SK-N-SH treated with all-trans-retinoic acid at 6 μM for 48 hours (cell line): ENCODE results near the gene MMP2.

Experiments
- ATAC-seq: fragments of 200-7000 bp; cut with Tn5 transposase; 3 replicates; pipeline ENCODE4 v1.9.1; 2020; ENCODE audit warnings: mild to moderate bottlenecking, moderate library complexity
- ARNTL ChIP-seq: fragments of 450-650 bp; formaldehyde crosslinking; IDR thresholded peaks from 2 replicates; pipeline ENCODE4 v1.5.0; 2020; ENCODE audit warnings: low read depth, mild to moderate bottlenecking, moderate library complexity, borderline replicate concordance
- CSDC2 ChIP-seq: fragments of 250-450 bp; sonication (Bioruptor Pico); IDR thresholded peaks from 2 replicates; pipeline ENCODE4 v1.5.0; 2020; ENCODE audit warnings: mild to moderate bottlenecking, moderate library complexity
- ESRRG ChIP-seq: fragments of 250-450 bp; sonication (Bioruptor Pico); IDR thresholded peaks from 2 replicates; pipeline ENCODE4 v1.6.1; 2021; ENCODE audit warnings: mild to moderate bottlenecking
- GLIS3 ChIP-seq: fragments of 250-450 bp; sonication (Bioruptor Pico); IDR thresholded peaks from 2 replicates; pipeline ENCODE4 v1.5.0; 2020; ENCODE audit warnings: mild to moderate bottlenecking, moderate library complexity
- ISL1 ChIP-seq: fragments of 250-450 bp; sonication (Bioruptor Pico); IDR thresholded peaks from 2 replicates; pipeline ENCODE4 v2.1.2; 2022; ENCODE audit warnings: mild to moderate bottlenecking, moderate library complexity
- OSR1 ChIP-seq: fragments of 250-450 bp; sonication (Bioruptor Pico); IDR thresholded peaks from 2 replicates; pipeline ENCODE4 v1.8.0; 2022; ENCODE audit warnings: moderate library complexity, mild to moderate bottlenecking, inconsistent platforms
- PPARA ChIP-seq: fragments of 250-450 bp; sonication (Bioruptor Pico); IDR thresholded peaks from 2 replicates; pipeline ENCODE4 v1.5.0; 2020; ENCODE audit warnings: mild to moderate bottlenecking, borderline replicate concordance
- RARB ChIP-seq: fragments of 250-450 bp; sonication (Bioruptor Pico); IDR thresholded peaks from 2 replicates; pipeline ENCODE4 v1.8.0; 2021; ENCODE audit warnings: mild to moderate bottlenecking, moderate library complexity
- SNAI2 ChIP-seq: fragments of 250-450 bp; sonication (Bioruptor Pico); IDR thresholded peaks from 2 replicates; pipeline ENCODE4 v1.5.0; 2020; ENCODE audit warnings: mild to moderate bottlenecking, moderate library complexity
- TCF4 ChIP-seq: fragments of 250-450 bp; sonication (Bioruptor Pico); IDR thresholded peaks from 2 replicates; pipeline ENCODE4 v1.8.0; 2021; ENCODE audit warnings: mild to moderate bottlenecking, moderate library complexity, borderline replicate concordance
- TOX ChIP-seq: fragments of 250-450 bp; sonication (Bioruptor Pico); IDR thresholded peaks from 2 replicates; pipeline ENCODE4 v1.8.0; 2021; ENCODE audit warnings: mild to moderate bottlenecking, moderate library complexity, borderline replicate concordance
- ZC3H10 ChIP-seq: fragments of 250-450 bp; sonication (Bioruptor Pico); IDR thresholded peaks from 2 replicates; pipeline ENCODE4 v1.5.1; 2021; ENCODE audit warnings: mild to moderate bottlenecking, moderate library complexity
- ZFP3 ChIP-seq: fragments of 250-450 bp; sonication (Bioruptor Pico); IDR thresholded peaks from 2 replicates; pipeline ENCODE4 v1.5.0; 2020; ENCODE audit warnings: mild to moderate bottlenecking, moderate library complexity
- ZFP30 ChIP-seq: fragments of 450-650 bp; formaldehyde crosslinking; IDR thresholded peaks from 2 replicates; pipeline ENCODE4 v1.5.0; 2022; ENCODE audit warnings: mild to moderate bottlenecking, moderate library complexity
- ZNF565 ChIP-seq: fragments of 450-650 bp; formaldehyde crosslinking; conservative IDR thresholded peaks from 2 replicates; pipeline ENCODE4 v1.5.0; 2020; ENCODE audit warnings: low read depth, mild to moderate bottlenecking, moderate library complexity
- ZNF70 ChIP-seq: fragments of 450-650 bp; formaldehyde crosslinking; IDR thresholded peaks from 2 replicates; pipeline ENCODE4 v1.5.0; 2020; ENCODE audit warnings: mild to moderate bottlenecking, moderate library complexity
- ZNF8 ChIP-seq: fragments of 450-650 bp; formaldehyde crosslinking; IDR thresholded peaks from 2 replicates; pipeline ENCODE4 v1.5.0; 2020; ENCODE audit warnings: mild to moderate bottlenecking, moderate library complexity
- TF ChIP-seq, protein P1 (sequence below): fragments of 250-450 bp; sonication (Bioruptor Pico); IDR thresholded peaks from 2 replicates; pipeline ENCODE4 v1.8.0; 2021; ENCODE audit warnings: low read depth, mild to moderate bottlenecking, moderate library complexity, borderline replicate concordance
- TF ChIP-seq, protein P2 (sequence below): fragments of 250-450 bp; sonication (Bioruptor Pico); IDR thresholded peaks from 2 replicates; pipeline ENCODE4 v1.5.0; 2020; ENCODE audit warnings: mild to moderate bottlenecking, moderate library complexity
- TF ChIP-seq, protein P3 (sequence below): fragments of 250-450 bp; sonication (Bioruptor Pico); IDR thresholded peaks from 2 replicates; pipeline ENCODE4 v1.5.1; 2020; ENCODE audit warnings: low read depth, mild to moderate bottlenecking, moderate library complexity
- TF ChIP-seq, protein P4 (sequence below): fragments of 250-450 bp; sonication (Bioruptor Pico); IDR thresholded peaks from 2 replicates; pipeline ENCODE4 v1.5.1; 2021; ENCODE audit warnings: mild to moderate bottlenecking, moderate library complexity

MMP2 gene

DNA sequence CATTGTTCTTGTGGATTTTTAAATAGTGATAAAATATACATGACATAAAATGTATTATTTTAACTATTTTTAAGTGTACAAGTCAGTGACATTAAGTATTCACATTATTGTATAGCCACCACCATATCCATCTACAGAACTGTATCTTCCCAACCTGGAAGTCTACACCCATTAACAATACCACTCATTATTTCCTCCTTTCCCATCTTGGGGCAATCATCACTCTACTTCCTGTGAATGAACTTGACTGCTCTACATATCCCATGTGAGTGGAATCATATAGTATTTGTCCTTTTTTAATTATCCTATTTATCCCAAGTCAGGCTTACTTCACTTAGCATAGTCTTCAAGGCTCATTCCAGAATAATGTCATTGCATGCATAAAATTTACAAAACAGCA is 40.7 kb upstream of the MMP2 start:
- no peak for ATAC-seq
- TF ChIP-seq TOX (CRISPR knock-in tag) (no peak), ARNTL (CRISPR knock-in tag) (no peak), ZC3H10 (CRISPR knock-in tag) (no peak), ZNF8 (no peak), CSDC2 (CRISPR knock-in tag) (no peak), PPARA (no peak), ZFP3 (CRISPR knock-in tag) (no peak), ZFP30 (CRISPR knock-in tag) (no peak), OSR1 (CRISPR knock-in tag) (no peak), ZNF565 (CRISPR knock-in tag) (no peak), GLIS3 (CRISPR knock-in tag) (no peak), ISL1 (CRISPR knock-in tag) (no peak), ZNF70 (CRISPR knock-in tag) (no peak)
- TF ChIP-seq, protein P1, sequence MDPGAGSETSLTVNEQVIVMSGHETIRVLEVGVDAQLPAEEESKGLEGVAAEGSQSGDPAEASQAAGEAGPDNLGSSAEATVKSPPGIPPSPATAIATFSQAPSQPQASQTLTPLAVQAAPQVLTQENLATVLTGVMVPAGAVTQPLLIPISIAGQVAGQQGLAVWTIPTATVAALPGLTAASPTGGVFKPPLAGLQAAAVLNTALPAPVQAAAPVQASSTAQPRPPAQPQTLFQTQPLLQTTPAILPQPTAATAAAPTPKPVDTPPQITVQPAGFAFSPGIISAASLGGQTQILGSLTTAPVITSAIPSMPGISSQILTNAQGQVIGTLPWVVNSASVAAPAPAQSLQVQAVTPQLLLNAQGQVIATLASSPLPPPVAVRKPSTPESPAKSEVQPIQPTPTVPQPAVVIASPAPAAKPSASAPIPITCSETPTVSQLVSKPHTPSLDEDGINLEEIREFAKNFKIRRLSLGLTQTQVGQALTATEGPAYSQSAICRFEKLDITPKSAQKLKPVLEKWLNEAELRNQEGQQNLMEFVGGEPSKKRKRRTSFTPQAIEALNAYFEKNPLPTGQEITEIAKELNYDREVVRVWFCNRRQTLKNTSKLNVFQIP (CRISPR knock-in tag): no peak
- TF ChIP-seq, protein P2, sequence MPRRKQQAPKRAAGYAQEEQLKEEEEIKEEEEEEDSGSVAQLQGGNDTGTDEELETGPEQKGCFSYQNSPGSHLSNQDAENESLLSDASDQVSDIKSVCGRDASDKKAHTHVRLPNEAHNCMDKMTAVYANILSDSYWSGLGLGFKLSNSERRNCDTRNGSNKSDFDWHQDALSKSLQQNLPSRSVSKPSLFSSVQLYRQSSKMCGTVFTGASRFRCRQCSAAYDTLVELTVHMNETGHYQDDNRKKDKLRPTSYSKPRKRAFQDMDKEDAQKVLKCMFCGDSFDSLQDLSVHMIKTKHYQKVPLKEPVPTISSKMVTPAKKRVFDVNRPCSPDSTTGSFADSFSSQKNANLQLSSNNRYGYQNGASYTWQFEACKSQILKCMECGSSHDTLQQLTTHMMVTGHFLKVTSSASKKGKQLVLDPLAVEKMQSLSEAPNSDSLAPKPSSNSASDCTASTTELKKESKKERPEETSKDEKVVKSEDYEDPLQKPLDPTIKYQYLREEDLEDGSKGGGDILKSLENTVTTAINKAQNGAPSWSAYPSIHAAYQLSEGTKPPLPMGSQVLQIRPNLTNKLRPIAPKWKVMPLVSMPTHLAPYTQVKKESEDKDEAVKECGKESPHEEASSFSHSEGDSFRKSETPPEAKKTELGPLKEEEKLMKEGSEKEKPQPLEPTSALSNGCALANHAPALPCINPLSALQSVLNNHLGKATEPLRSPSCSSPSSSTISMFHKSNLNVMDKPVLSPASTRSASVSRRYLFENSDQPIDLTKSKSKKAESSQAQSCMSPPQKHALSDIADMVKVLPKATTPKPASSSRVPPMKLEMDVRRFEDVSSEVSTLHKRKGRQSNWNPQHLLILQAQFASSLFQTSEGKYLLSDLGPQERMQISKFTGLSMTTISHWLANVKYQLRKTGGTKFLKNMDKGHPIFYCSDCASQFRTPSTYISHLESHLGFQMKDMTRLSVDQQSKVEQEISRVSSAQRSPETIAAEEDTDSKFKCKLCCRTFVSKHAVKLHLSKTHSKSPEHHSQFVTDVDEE (CRISPR knock-in tag): no peak
- TF ChIP-seq, protein P3, sequence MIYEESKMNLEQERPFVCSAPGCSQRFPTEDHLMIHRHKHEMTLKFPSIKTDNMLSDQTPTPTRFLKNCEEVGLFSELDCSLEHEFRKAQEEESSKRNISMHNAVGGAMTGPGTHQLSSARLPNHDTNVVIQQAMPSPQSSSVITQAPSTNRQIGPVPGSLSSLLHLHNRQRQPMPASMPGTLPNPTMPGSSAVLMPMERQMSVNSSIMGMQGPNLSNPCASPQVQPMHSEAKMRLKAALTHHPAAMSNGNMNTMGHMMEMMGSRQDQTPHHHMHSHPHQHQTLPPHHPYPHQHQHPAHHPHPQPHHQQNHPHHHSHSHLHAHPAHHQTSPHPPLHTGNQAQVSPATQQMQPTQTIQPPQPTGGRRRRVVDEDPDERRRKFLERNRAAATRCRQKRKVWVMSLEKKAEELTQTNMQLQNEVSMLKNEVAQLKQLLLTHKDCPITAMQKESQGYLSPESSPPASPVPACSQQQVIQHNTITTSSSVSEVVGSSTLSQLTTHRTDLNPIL (CRISPR knock-in tag): no peak

DNA sequence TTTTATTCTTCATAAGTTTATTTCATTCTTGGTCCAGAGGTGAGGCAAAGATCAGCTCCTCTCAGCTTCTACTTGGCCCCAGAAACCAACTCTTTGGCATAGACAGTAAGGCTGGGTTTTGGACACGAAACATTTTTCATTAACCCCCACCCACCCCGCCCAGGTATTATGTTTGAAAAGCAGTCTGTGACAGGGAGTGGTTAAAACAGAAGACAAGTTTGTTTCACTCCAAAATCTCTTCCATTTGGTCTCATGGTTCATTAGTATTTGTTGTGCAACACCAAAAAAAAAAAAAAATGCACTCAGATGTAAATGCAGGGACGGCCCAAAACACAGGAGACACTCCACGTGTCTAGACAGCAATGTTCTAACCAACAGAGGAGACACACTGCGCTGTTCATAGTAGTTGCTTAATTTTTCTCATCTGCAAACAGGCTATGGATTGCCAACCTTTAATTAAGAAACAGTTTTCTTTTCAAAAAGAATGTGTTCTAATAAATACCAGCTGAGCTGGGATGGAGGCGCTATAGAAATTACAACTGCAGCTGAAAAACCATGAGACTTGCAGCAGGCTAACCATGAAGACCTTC is 39.8 kb upstream of the MMP2 start:
- TF ChIP-seq SNAI2: no peak
- TF ChIP-seq, protein P4, sequence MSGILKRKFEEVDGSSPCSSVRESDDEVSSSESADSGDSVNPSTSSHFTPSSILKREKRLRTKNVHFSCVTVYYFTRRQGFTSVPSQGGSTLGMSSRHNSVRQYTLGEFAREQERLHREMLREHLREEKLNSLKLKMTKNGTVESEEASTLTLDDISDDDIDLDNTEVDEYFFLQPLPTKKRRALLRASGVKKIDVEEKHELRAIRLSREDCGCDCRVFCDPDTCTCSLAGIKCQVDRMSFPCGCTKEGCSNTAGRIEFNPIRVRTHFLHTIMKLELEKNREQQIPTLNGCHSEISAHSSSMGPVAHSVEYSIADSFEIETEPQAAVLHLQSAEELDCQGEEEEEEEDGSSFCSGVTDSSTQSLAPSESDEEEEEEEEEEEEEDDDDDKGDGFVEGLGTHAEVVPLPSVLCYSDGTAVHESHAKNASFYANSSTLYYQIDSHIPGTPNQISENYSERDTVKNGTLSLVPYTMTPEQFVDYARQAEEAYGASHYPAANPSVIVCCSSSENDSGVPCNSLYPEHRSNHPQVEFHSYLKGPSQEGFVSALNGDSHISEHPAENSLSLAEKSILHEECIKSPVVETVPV (CRISPR knock-in tag): no peak
- TF ChIP-seq TOX (CRISPR knock-in tag): no peak
- no peak for TF ChIP-seq RARB (CRISPR knock-in tag)
- TF ChIP-seq ISL1 (CRISPR knock-in tag): no peak
- TF ChIP-seq, all 23 proteins: peak for 0
- no peak for ATAC-seq

DNA sequence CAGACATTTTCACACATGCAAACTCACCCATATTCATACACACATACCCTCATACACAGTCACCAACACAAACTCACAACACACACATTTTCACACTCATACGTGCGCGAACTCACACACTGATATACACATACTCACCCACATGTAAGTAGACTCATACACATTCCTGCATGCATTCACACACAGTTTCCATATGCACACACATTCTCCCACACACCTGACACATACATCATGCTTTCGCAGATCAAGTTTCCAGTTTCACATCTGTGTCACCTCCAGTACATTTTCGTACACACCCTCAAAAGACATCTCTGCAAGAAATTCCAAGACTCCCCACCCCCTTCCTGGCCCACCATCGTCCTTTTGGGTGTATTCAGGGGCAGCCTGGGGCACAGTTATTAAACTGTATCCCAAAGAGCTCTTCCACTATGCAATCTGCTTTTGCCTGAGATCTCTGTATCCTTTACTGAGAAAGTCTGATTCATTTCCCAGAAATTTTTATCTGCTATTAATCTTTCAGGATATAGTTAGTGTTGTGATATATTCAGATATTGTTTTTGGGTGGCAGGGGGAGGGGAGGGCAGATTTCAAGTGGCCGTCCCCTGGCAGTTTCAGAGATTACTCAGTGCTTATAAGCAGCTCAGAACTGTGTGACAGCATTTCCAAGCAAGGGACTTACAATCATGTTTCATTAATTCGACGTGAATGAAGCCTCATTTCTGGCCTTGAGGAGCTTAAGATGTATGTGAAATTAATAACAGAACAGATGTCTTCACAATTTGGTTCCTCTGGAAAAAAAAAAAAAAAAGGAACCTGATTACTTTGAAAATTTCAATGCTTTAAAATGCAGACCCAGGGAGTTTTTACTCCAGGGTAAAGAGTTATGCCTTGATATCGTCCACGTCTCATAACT is 35.3 kb upstream of the MMP2 start:
- ATAC-seq: no peak

More for the DNA sequence above, 35.3 kb upstream of the MMP2 start:
- TF ChIP-seq TOX (CRISPR knock-in tag) (no peak), TCF4 (CRISPR knock-in tag) (no peak), ISL1 (CRISPR knock-in tag) (no peak), ARNTL (CRISPR knock-in tag) (no peak), GLIS3 (CRISPR knock-in tag) (no peak), PPARA (no peak), ESRRG (CRISPR knock-in tag) (no peak)
- TF ChIP-seq, protein P3 (CRISPR knock-in tag): no peak
- TF ChIP-seq, protein P2 (CRISPR knock-in tag): no peak
- TF ChIP-seq, protein P4 (CRISPR knock-in tag): no peak
- TF ChIP-seq, all 23 proteins: peak for 0
